GM18951 (cell line): Measurements from ENCODE around the gene BTBD9.

Source experiments
- POLR2A ChIP-seq: IDR thresholded peaks from 4 replicates; pipeline ENCODE4 v1.6.1; 2011; ENCODE audit warnings: mild to moderate bottlenecking; ENCODE audit not compliant: insufficient read length, insufficient read depth; ENCODE audit errors: extremely low read depth
- in situ Hi-C: fragments of 300-500 bp; cut with MboI; formaldehyde crosslinking; loops from one replicate; pipeline ENCODE4 v1.12.0; 2022; ENCODE audit warnings: low sequenced_read_pairs, mixed read lengths, inconsistent platforms; ENCODE audit not compliant: unreplicated experiment

Gene BTBD9

DNA sequence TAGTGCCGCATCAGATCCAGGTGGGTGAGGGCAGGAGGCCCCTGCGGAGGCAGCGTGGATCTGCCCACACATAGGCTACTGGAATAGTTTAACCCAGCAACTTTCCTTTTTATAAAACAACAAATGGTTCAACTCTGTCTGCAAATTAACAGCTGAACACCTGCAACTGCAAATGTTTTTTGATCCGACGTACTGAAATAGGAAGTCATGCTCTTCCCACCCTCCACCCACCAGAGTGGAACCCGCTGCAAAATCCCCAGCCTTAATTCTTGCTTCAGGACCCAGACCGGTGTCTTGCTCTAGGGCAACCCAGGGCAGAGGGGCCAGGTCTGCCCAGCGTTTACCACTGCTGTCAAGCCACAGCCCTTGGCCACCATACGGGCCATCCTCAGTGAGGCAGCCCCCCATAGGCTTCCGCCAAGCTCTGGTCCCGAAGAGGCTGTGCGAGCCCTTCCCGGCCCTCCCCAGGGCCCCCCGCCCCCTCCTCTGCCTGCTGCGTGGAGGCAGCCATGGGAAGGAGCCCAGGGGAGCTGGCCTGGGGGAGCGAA, 485.9 kb downstream of the BTBD9 start:
- no peak for TF ChIP-seq POLR2A
- in situ Hi-C loops, result no loop called here

- TF ChIP-seq POLR2A, result no peak
- in situ Hi-C loops, result no loop called here
These were observed 486.5 kb downstream of the BTBD9 start for GRCh38 chr6:38153076-38153797.

DNA sequence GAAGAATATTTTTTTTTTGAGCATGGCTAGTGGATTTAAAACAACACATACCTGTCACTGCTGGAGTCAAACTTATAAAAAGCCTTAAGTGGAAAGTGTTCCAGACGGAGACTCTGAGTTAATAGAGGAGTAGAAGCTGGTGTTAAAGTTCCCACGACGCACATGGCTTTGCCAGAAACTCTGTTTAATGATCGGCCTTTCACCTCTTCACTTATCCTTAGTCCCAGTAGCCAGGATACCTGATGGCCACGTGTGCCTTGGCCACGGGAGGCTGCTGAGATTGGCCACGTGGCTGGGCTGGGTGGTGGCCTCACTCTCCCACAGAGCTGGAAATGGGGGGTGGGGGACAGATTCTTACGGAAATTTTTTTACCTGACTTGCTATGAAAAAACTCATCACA, 487.1 kb downstream of the BTBD9 start:
- in situ Hi-C loops, result no loop called here
- no peak for TF ChIP-seq POLR2A

DNA sequence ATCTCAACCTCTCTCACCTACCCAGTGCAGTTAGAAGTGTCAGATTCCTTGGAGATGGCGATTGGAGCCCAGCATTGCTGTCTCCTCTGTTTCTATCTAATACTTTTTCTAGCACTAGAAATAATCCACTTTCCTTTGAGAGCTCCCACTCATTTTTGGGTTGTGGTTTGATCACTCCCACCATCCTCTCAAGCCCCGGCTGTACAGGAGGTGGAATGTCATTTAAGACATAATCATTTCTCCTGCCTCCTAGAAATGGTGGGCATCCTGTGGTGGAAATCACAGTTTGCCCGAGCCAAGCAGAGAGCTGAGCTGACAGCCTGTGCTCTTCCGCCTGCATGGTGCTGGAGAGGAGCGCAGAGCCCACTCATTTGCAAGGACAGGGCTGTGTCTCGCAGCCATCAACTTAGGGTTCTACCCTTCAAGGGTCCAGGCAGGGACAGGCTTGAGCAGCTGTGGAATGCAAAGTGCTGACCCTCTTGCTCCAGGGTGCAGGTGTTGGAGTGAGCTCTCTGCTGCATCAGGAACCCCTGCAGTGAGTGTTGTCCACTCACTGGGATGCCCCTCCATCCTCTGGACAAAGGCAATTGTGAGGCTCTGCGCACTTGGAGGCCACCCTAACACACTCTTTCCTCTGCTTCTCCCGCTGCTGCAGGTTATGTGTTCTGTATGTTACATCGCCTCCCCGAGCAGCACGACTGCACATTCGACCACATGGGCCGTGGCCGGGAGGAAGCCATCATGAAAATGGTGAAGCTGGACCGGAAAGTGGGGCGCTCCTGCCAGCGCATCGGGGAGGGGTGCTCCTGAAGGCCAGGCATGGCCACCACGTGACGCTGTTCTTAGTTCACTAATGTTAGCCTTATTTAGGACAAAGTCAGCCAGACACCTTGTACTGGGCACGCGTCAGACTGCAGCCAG, 487.9 kb downstream of the BTBD9 start:
- no peak for TF ChIP-seq POLR2A
- in situ Hi-C loops, result no loop called here

GRCh38 chr6:38150681-38151296, 488.9 kb downstream of the BTBD9 start:
- no peak for TF ChIP-seq POLR2A
- in situ Hi-C loops, result no loop called here

- in situ Hi-C loops, result no loop called here
- TF ChIP-seq POLR2A, result no peak
These were observed 489.7 kb downstream of the BTBD9 start for GRCh38 chr6:38150021-38150420.

DNA sequence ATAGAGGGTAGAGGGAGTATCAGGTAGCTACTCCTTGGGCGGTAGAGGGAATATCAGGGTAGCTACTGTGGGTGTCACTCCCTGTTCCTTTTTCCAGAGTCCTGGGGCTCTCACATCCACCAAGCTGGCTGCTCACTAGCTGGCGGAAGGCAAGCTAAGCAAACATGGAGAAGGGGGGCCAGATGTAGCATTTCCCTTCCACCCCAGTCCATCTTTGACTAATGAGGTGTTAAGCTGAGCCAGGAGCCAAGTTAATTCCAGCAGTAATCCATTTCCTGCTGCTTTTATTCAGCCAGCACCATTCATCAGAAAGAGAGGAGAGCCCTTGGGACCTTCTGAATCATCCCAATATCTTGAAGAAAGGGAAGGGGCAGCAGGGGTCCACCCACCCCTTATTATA, 490.2 kb downstream of the BTBD9 start:
- in situ Hi-C loops, result no loop called here
- no peak for TF ChIP-seq POLR2A

DNA sequence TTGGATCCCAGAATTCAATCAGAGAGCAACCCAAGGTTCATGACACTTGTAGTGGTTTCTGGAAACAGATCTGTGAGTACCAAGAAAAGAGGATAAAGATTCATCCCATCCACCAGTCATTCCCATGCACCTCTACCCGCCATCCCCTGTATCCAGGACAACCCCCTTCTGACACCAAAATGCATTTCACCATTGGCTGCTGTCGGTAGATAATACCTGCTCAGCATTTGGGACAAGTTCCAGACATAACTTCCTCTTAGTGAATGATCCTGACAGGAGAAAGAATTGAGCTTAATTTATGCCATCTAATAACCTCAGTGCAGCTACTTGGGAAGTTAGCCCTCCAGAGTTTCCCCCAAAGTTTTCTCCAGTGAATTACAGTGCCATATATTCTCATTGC, 491.1 kb downstream of the BTBD9 start:
- in situ Hi-C loops, result no loop called here
- no peak for TF ChIP-seq POLR2A

DNA sequence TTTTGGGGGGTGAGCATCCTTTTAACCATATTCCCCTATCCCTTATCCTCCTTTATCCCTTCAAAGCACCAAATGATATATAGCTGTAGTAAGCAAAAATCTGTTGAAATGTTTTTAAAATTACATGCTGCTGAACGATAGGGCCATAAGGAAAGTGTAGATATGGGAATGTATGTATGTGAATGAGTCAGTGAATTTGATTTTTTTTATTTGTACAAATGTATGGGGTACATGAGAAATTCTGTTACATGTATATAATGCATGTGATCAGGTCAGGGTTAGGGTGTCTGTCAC, 493.0 kb downstream of the BTBD9 start:
- in situ Hi-C loops, result no loop called here

DNA sequence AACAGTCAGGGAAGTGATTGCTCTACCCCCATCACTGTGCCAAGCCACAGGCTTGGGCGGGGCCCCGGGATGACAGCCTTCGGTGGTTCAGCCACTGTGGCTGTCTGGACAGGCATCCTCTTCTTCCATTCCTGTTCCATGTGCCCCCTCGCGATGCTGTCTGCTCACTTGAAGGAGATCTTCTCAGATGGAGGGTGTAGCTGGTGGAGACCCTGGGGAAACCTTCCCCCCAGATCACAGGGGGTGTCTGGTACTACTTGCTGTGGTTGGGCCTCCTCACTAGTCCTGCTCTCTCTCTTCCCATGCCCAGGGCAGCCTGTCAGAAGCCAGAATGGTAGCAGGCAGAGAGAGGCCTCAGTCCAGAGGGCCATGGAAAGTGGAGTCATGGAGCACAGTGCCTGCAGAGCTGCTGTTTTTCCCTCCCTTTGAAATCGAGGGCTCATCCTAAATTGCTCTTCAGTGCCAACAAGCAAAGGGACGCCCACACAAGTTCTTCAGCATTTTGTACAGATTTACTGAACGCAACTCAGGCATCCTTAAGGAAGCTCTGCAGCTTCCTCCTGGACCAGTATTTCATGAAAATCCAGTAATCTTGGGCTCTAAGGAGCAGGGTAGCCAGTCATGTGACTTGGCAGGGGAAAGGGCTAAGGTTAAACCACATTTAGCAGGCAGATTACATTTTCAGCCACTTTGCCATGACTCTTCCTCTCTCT, 493.6 kb downstream of the BTBD9 start:
- in situ Hi-C loops, result no loop called here
- no peak for TF ChIP-seq POLR2A

More for the DNA sequence above, 493.0 kb downstream of the BTBD9 start:
- no peak for TF ChIP-seq POLR2A

- TF ChIP-seq POLR2A, result no peak
- in situ Hi-C loops, result no loop called here
These were observed 495.3 kb downstream of the BTBD9 start for GRCh38 chr6:38144365-38144945.

- no peak for TF ChIP-seq POLR2A
- in situ Hi-C loops, result no loop called here
These were observed 496.3 kb downstream of the BTBD9 start for GRCh38 chr6:38143191-38144150.
